GM18909 (cell line): ENCODE results near the gene TMEM247.

Source experiments
- ATAC-seq: cut with Tn5 transposase; IDR thresholded peaks from one replicate; pipeline ENCODE4 v1.9.1; 2021; ENCODE audit warnings: mild to moderate bottlenecking; ENCODE audit not compliant: unreplicated experiment, poor library complexity

The TMEM247 gene

DNA sequence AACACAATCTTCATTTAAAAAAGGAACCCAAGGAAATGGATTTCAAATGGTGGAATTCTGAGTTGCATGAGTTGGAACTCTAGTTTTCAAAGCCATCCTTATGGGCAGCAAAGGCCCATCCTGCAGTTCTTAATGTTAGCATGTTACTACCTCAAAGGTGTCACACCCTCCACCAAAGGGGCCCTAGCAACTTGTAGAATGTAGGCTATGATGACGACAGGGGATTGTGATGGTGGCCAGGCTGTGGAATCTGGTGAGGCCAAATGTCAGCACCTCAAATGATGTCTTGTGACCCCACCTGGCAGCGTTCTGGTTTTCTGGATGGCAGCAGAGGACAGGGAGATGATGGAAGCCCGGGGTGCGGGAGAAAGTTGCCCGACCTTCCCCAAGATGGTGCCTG lies at the start of gene TMEM247:
Gene TMEM247, plus strand, starts transcription at position 301 of the 400 bp plus-strand sequence.
- ATAC-seq: no peak

DNA sequence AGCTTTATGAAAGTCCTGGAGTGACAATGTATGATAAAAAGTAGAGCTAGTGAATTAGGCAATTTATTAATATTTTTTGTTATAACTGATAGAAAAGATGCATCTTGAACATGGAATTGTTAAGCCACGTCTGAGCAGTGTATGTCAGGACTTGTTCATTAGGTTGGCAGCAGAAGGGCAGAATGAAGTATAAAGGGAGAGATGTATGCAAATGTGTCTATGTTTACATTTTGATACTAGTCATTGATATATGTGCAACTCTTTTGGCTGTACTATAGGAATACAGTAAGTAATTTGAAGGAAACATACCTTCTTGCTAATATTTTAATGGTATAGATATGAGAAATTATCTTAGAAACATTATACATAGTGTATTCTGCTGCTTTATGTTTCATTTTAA lies 49.0 kb upstream of the TMEM247 start:
- no peak for ATAC-seq

DNA sequence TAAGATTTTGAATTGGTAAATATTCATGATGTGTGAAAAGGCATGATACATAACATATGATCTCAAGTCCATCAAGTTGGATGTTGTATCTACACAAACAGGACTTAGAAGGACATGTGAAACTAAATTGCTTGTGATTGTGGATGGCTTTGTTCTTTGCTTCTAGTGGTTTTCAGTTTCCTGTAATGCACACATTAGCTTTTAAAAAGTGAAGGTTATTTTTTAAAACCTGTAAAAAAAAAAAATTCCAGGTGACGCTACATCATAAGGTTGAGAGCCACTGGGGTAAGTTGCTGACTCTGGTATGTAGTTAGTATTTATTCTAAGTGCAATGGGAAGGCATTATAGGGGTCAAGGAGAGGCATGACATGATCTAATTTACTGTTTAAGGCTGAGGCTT lies 48.4 kb upstream of the TMEM247 start:
- ATAC-seq: no peak

DNA sequence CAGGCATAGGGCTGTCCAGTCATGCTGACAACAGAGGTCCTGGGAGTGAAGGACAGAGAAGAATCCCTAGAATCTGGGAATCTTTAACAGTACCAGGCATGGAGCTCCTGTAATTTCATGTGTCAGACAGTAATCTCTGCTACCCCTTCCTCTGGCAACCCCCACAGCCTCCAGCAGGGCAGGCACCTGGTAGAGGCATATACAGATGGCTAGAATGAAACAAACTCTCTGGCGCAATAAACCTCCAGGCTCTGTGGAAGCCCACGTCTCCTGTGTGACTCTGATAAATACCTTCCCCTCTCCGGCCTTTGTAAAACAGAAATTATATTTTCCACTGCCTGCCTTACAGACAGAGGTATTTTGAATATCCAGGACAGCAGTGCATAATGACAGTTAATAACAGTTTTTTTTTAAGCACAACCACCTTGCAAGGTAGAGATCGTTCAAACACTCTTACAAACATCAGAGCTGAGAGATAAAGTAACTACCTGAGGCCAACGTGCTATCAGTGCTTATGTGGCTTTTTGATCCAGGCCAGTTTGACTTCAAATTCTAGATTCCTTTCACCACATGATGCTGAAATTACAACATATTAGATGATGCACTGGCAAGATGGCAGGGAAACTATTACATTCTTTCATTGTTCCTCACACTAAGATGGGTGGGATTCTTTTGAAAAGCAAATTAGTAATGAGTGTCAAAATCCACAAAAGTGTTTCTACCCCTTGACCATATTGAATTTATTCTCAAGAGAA lies 47.7 kb upstream of the TMEM247 start:
- ATAC-seq: no peak

DNA sequence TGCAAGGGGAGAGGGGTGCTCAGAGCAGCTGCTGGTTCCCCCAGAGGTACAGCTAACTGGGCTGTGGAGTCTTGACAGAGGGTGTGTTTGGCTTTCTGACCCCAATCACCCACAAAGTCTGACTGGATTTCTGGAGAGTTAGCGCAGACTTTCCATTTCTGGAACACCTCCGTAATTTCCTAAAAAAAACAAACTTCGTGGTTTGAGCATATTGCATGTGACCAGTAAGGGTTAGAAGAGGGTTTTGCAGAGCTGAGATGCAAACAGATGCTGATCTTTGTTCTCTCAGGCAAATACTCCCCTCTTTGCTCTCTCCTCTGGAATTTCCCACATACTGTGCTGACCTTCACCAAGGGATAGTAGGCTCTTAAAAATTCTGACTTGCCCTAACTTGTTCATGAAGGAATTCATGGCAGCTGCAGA lies 44.5 kb upstream of the TMEM247 start:
- ATAC-seq: no peak

DNA sequence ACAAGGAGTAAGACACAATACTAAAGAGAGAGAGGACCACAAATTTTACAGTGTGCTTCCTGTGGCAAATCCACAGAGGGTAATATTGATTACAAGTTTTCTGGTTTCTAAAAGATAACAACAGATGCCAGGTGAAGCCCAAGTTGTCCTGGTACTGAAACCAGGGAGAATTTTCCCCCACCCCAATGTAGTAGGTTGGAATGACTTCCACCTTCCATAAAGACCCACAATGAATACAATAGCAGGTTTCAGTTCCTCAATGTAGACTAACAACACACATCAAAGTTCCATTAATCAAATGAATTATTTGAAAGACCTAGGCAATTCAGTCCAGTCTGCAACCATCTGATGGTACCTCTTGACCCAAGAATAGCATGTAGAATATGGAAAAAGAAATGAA lies 44.0 kb upstream of the TMEM247 start:
- no peak for ATAC-seq

DNA sequence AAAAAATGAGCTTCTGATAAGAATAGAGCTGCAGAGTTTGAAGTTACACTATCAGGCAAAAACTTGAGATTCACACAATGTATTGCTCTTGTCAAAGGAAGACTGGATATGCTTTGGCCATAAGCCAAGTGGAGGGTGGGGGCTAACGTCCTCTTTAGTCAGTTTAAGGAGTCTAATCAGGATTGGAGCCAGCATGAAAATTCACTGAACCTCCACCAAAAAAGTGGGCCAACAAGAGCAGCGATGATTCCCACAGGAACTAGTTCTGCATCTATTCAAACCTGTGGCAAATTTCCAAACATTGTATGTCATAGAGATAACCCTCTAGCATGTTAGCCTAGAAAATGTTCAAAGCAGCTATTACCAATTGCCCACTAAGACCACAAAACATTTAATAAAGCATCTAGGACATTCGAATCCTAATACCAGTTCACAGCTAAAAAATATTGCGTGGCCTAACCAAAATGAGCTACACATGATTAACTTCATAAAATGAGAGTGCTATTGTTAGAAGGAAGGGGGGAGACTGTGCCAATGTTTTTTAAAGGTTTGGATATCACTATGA lies 43.5 kb upstream of the TMEM247 start:
- no peak for ATAC-seq

DNA sequence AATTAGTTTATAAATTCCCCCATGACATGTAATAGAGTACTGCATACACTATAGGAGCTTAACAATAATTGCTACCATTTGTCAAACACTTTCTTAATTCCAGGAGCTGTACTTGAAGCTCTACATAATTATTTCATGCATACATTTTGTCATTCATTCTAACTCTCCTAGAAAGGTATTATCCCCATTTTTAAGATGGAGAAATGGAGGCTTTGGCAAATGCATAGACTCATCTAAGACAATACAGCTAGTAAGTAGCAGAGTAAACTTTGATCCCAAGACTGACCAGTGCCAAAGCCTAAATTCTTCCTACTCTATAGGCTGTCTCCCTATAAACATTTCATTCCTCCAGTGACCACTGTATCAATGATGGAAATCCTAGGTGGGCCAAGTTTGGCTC lies 42.6 kb upstream of the TMEM247 start:
- no peak for ATAC-seq

DNA sequence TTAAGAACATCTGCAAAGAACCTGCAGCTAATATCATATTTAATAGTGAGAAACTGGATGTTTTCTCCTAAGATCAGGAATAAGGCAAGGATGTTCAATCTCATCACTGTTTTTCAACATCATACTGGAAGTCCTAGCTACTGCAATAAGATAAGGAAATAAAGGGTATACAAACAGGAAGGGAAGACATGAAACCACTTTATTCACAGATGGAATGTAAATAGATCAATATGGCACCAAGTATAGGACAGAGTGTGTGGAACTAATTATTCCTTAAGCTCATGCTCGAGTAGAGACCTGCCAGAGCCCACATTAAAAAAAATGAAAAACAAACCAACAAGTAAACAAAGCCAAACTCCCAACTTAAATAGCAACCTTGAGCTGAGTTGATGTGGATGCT lies 41.3 kb upstream of the TMEM247 start:
- ATAC-seq: no peak

DNA sequence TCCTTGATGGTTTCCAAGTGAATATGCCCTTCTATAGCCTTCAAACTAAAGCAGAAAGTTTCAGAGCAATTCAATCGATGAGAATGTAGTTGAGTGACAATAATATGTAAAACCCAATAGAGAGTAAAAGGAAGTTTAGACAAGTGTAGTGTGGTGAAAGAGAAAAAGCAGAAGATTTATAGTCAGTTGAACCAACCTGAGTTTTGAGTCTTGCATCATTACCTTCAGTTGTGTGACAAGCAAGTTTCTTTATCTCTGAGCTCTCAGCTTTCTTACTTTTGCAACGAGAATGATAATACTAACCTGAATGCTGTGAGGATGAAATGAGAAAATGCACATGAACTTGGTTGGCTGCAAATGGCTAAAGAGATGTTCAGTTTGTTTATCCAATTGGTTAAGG lies 40.6 kb upstream of the TMEM247 start:
- ATAC-seq: no peak

DNA sequence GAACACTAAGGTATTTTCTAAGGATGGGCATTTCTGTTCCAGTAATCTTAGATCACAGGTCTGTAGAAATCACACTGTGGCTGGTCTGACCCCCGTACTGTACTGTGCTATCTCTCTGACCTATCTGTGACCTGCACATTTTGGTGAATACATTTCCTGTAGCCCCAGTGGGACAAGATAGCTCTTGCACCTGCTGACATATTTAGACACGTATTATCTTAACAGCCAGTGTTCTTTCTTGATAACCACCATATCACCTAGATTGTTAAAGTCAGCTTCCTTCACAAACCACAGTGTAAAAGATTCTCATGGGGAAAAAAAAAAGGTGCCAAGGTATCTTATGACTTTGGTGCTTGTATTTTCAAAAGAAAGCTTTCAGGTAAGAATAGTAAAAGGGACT lies 39.8 kb upstream of the TMEM247 start:
- ATAC-seq: no peak

DNA sequence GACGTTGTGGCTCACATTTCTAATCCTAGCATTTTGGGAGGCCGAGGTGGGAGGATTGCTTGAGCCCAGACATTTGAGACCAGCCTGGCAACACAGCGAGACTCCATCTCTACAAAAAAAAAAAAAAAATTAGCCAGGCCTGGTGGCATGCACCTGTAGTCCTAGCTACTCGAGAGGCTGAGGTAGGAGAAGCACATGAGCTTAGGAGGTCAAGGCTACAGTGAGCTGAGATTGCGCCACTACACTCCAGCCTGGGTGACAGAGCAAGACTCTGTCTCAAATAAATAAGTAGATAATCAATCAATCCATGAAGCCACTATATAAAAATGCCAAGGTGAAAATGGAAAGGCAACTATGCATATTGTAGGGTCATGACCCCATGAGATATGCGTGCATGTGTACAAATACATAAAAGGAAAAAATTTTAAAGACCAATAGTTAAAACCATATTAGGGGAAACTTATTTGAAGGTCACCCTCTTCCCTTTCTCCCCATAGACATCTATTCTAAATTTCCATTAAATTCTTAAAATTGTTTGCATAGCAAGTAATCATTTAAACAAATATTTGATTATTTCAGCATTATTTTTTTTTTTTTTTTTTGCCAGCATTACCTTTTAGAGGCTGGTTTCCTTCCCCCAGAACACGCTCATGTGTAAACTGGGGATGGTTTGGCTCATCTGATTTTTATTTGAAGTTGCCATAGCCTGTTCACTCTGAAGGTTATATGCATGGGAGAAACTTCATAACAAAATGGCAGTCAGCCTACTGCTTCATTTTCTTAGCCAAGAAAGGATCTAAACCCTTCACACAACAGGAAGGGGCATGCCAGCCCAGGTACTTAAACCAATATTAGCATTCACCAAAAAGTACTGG lies 37.3 kb upstream of the TMEM247 start:
- ATAC-seq: no peak

DNA sequence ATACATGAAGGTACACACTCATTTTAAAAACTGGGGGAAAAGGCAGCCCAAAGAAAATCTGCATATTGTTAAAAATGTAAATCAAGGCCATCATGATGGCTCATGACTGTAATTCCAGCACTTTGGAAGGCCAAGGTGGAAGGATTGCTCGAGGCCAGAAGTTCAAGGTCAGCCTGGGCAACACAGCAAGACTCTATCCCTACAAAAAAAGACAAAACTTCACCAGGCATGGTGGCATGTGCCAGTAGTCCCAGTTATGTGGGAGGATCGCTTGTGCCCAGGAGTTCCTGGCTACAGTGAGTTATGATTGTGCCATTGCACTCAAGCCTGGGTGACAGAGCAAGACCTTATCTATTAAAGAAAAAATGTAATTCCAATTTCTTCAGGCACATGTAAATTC lies 34.6 kb upstream of the TMEM247 start:
- no peak for ATAC-seq

DNA sequence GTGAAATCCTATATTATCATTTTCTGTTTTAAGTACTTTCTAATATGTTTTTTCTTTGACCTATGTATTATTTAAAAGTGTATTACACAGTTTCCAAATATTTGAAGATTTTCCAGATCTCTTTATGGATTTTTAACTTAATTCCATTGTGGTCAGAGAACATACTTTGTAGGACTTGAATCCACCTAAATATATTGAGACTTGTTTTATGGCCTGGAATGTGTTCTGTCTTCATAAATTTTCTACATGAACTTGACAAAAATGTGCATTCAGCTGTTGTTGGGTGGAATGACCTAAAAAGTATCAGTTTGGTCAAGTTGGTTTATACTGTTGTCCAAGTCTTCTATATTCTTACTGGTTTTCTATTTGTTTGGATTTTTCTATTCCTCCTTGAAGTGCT lies 33.8 kb upstream of the TMEM247 start:
- no peak for ATAC-seq

DNA sequence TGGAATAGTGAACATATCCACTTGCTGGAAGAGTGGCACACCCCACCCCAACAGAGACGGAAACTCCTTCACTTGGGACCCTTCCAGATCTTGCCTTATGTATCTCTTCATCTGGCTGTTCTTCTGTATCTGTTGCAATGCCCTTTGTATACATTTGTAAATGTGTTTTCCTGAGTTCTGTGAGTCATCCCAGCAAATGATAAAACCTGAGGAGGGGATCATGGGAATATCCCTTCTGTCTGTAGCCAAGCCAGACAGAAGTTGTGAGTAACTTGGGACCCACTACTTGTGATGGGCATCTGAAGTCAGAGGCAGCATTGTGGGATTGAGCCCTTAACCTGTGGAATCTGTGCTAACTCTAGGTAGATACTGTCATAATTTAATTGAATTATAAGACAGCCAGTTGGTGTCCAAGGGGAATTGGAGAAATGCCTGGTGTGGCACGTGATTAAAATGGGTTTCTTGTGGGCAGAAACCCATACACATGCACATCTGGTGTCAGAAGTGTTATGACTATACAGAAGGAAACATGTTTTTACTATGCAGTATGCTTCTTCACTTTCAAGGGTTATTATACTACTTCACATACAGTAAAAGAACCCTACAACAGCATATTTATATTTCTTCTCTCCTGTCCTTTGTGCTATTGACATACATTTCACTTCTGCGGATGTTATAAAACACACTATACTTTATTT lies 32.3 kb upstream of the TMEM247 start:
- ATAC-seq: no peak

DNA sequence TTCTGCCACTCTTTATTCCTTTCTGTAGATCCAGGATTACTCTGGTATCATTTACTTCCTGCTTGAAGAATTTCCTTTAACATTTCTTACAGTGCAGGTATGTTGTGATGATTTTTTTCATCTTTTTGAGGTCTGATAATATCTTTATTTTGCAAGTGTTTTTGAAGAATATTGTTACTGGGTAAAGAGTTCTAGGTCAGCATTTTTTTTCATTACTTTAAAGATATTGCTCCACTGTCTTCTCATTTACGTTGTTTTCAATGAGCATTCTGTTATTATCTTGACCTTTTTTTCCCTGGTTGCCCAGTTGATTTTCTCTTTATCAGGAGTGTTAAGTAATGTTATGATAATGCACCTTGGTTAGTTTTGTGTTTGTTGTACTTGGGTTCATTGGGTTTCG lies 31.7 kb upstream of the TMEM247 start:
- no peak for ATAC-seq

DNA sequence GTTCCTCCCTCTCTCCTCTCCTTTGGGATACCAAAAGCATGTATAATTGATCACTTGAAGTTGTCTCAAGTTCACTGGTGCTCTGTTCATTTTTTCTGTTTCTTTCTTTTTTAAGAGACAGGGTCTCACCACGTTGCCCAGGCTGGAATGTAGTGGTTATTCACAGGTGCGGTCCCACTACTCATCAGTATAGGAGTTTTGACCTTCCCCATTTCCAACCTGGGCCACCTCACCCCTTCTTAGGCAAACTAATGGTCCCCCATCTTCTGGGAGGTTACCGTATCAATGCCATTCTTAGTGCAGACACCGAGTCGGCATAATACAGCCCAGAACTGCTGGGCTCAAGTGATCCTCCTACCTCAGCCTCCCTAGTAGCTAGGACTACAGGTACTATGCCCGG lies 31.3 kb upstream of the TMEM247 start:
- ATAC-seq: no peak

DNA sequence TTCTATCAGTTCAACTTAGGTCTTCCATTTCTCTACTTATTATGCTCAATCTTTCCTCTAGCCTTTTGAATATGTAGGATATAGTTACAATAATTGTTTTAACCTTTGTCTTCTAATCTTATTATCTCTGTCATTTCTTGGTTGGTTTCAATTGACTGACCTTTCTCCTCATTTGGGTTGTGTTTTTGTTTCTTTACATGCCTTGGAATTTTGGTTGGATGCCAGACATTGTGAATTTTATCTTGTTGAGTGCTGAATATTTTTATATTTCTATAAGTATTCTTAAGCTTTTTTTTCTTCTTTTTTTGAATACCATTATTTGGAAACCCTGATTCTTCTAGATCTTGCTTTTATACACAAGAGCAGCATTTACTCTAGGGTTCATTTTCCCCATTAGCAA lies 30.7 kb upstream of the TMEM247 start:
- no peak for ATAC-seq

DNA sequence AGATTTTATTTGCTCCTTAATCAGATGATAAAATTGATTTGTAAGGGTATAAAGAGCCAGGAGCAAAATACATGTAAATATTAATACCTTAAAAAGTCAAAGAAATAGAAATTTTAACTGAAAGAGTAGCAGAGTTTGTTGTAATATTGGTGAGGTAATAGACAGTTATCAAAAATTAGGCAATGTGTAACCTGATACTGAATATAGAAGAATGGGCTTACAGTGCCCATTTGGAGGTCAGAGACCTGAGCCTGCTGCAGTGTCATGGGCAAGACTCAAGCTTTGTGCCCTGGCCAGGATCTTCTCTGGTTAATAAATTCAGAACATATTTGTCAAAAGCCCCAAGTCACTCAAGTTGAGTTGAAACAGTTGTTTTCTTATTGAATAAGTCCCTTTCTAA lies 29.7 kb upstream of the TMEM247 start:
- ATAC-seq: no peak

DNA sequence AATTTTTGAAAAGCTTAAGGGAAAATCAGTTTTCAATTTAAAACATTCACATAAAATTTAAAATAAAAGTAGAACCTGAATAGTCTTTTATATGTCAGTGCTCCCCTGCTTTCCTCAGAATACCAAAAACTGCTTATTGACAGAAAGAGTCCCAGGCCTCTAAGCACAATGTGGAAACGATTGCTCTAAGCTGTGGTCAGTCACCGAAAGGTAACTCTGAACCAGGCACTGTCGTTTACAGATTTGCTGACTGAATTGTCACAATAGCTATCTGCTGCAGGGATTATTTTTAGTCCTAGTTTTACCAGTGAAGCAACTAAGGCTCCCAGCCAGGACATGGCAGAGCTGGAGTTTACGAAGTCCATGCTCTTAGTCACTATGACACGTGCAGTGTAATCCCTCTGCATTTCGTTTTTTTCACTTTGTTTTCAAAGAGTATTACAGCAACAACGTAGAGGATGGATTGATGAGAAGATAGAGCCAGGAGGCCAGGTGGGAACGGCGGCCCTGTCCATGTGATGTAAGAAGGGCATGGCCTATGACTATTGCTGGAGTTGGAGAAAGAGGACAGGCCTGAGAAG lies 28.1 kb upstream of the TMEM247 start:
- no peak for ATAC-seq
